Endothelial cell of umbilical vein (primary cell): ENCODE results near the gene KCNMA1. TPM values are rescaled to one million over a fixed set of nuclear protein-coding genes. Genes with fewer than 3 reads are reported as not detected.

Experiments
- BruUV-seq: library from RNA; stranded (reverse); fragments of 400-500 nt; replicated peaks from 2 replicates; lab custom pipeline; 2021; lab: Mats Ljungman, UMichigan
- CTCF ChIA-PET: fragments of 300-600, 350-600 bp; sonication (Branson Sonifier 250); formaldehyde crosslinking; loops from one replicate; lab custom pipeline; 2021; ENCODE audit warnings: antibody characterized with exemption, inconsistent platforms; lab: Charles Lee
- POLR2A ChIA-PET: fragments of 300-600, 350-600 bp; sonication (Branson Sonifier 250); formaldehyde crosslinking; loops from one replicate; lab custom pipeline; 2021; ENCODE audit warnings: antibody characterized with exemption, inconsistent platforms; lab: Charles Lee
- DNase-seq: peaks from one replicate; pipeline ENCODE4 v3.0.0-alpha.2; 2011; ENCODE audit warnings: low read depth, low spot score
- FAIRE-seq: peaks from 2 replicates; lab custom pipeline; 2011; peaks lifted over from hg19 to GRCh38; lab: Jason Lieb, UNC
- H2AFZ ChIP-seq: 2 replicates; pipeline ENCODE4 v1.6.0; 2012; ENCODE audit warnings: low read depth, low read length, control low read depth, inconsistent platforms
- H3K27ac ChIP-seq: 2 replicates; pipeline ENCODE4 v1.5.1; 2011; ENCODE audit warnings: low read depth, mild to moderate bottlenecking, control low read depth, low read length, moderate library complexity; ENCODE audit not compliant: insufficient read depth
- H3K27me3 ChIP-seq, 2 experiments: 2 replicates each; pipeline versions ENCODE4 v1.6.0 to v1.6.1; 2011; ENCODE audit warnings: low read length in 2 of 2, mixed read lengths in 1 of 2; ENCODE audit not compliant: control insufficient read depth in 2 of 2, insufficient read depth in 2 of 2
- H3K36me3 ChIP-seq, 2 experiments: 2 replicates in 1 of 2; 3 replicates in 1 of 2; pipeline ENCODE4 v1.5.1; 2011; ENCODE audit warnings: low read length in 2 of 2, mild to moderate bottlenecking in 1 of 2, moderate library complexity in 1 of 2; ENCODE audit not compliant: control insufficient read depth in 2 of 2, insufficient read depth in 2 of 2; ENCODE audit errors: extremely low read depth in 1 of 2
- H3K4me1 ChIP-seq: 3 replicates; pipeline ENCODE4 v1.5.1; 2011; ENCODE audit warnings: mild to moderate bottlenecking, low read length; ENCODE audit not compliant: control insufficient read depth, insufficient read depth; ENCODE audit errors: extremely low read depth
- H3K4me2 ChIP-seq: 2 replicates; pipeline ENCODE4 v1.6.1; 2011; ENCODE audit warnings: low read length, control low read depth, mixed read lengths; ENCODE audit not compliant: insufficient read depth
- H3K4me3 ChIP-seq, 3 experiments: fragments of 200-600 bp in 1 of 3; sonication (generic), shearing (Covaris generic) in 1 of 3; replicated peaks in 1 of 3; 2 replicates each; pipeline ENCODE4 v1.5.1; 2011 to 2016; ENCODE audit warnings: control low read depth in 3 of 3, low read length in 3 of 3, mild to moderate bottlenecking in 2 of 3, inconsistent platforms in 1 of 3, low read depth in 1 of 3, moderate library complexity in 1 of 3; ENCODE audit not compliant: insufficient read depth in 1 of 3
- H3K79me2 ChIP-seq: 2 replicates; pipeline ENCODE4 v1.6.0; 2012; ENCODE audit warnings: low read length, inconsistent platforms; ENCODE audit not compliant: control insufficient read depth, insufficient read depth
- H3K9ac ChIP-seq: replicated peaks from 2 replicates; pipeline ENCODE3; 2011; ENCODE audit warnings: low read length, control low read depth; ENCODE audit not compliant: insufficient read depth; ENCODE audit errors: extremely low read depth
- H3K9me1 ChIP-seq: replicated peaks from 3 replicates; pipeline ENCODE4 v1.6.0; 2011; ENCODE audit warnings: mild to moderate bottlenecking, low read length; ENCODE audit not compliant: control insufficient read depth, insufficient read depth; ENCODE audit errors: extremely low read depth
- H3K9me3 ChIP-seq: replicated peaks from 2 replicates; pipeline ENCODE4 v1.5.1; 2012; ENCODE audit warnings: low read length, inconsistent platforms; ENCODE audit not compliant: control insufficient read depth, insufficient read depth
- H4K20me1 ChIP-seq: replicated peaks from 2 replicates; pipeline ENCODE3; 2011; ENCODE audit warnings: mild to moderate bottlenecking, low read length; ENCODE audit not compliant: control insufficient read depth, insufficient read depth; ENCODE audit errors: extremely low read depth
- CTCF ChIP-seq, 2 donors: IDR thresholded peaks; 1 replicate in 1 of 2; 2 replicates in 1 of 2; pipeline ENCODE4 v1.5.1; 2011; ENCODE audit warnings: low read length in 2 of 2, mild to moderate bottlenecking in 2 of 2, moderate library complexity in 2 of 2, control low read depth in 1 of 2, inconsistent platforms in 1 of 2, low read depth in 1 of 2; ENCODE audit not compliant: insufficient read depth in 1 of 2; ENCODE audit errors: extremely low read depth in 1 of 2
- EZH2 ChIP-seq: IDR thresholded peaks from 2 replicates; pipeline ENCODE4 v1.6.1; 2012; ENCODE audit warnings: borderline replicate concordance, low read depth, mild to moderate bottlenecking, moderate library complexity, low read length, inconsistent platforms; ENCODE audit not compliant: severe bottlenecking
- FOS ChIP-seq: IDR thresholded peaks from 2 replicates; pipeline ENCODE4 v1.6.1; 2011; ENCODE audit warnings: mild to moderate bottlenecking, low read length, moderate library complexity, borderline replicate concordance; ENCODE audit not compliant: insufficient read depth
- GATA2 ChIP-seq: IDR thresholded peaks from 2 replicates; pipeline ENCODE4 v1.7.0; 2011; ENCODE audit warnings: low read depth, mild to moderate bottlenecking, moderate library complexity, mixed read lengths, low read length; ENCODE audit not compliant: insufficient read length, insufficient read depth
- JUN ChIP-seq: IDR thresholded peaks from 2 replicates; pipeline ENCODE4 v1.6.1; 2011; ENCODE audit warnings: borderline replicate concordance, low read depth; ENCODE audit not compliant: insufficient read length, insufficient read depth
- MAX ChIP-seq: IDR thresholded peaks from 2 replicates; pipeline ENCODE4 v1.6.1; 2011; ENCODE audit not compliant: insufficient read depth, insufficient read length
- MYC ChIP-seq: IDR thresholded peaks from one replicate; pipeline ENCODE4 v1.6.1; 2011; ENCODE audit warnings: mild to moderate bottlenecking, low read depth, low read length
- POLR2A ChIP-seq: IDR thresholded peaks from 2 replicates; pipeline ENCODE4 v1.6.1; 2012; ENCODE audit warnings: low read depth, mild to moderate bottlenecking, control low read depth, low read length
- POLR2AphosphoS5 ChIP-seq: IDR thresholded peaks from 2 replicates; pipeline ENCODE4 v1.6.1; 2012; ENCODE audit warnings: low read depth, mild to moderate bottlenecking, control low read depth, low read length, moderate library complexity; ENCODE audit not compliant: insufficient read depth
- dilution Hi-C: fragments of 300-500 bp; cut with MboI; formaldehyde crosslinking; loops from one replicate; pipeline ENCODE4 v1.15.0; 2019; ENCODE audit warnings: low sequenced_read_pairs; ENCODE audit not compliant: extremely low pct_ligation_motif_present
- intact Hi-C: fragments of 100-400 bp; cut with micrococcal nuclease; formaldehyde crosslinking; loops from one replicate; pipeline ENCODE4 v1.10.0; 2022
- polyA plus RNA-seq, 4 experiments: library from polyadenylated mRNA; depleted of rRNA in 3 of 4; stranded (reverse) in 3 of 4; unstranded in 1 of 4; fragments of >200 nt; gene quantifications; 2 replicates each; pipeline versions ENCODE4 v1.2.1 to v1.2.3, GENCODE V29; 2011 to 2012; ENCODE audit warnings: missing spikeins in 1 of 4
- total RNA-seq: library from RNA; stranded (reverse); gene quantifications from 2 replicates; pipeline ENCODE4 v1.2.3, GENCODE V29; 2021

KCNMA1 gene
- total and polyA plus RNA-seq, 2 donors (not counting 3 experiments of a cell fraction or from before 2014, with no cell fraction given): 0.10 to 0.82 TPM

GRCh38 chr10:77256346-77256745, 381.3 kb downstream of the KCNMA1 start:
- intact Hi-C loops: no loop called here

More at GRCh38 chr10:77256346-77256745, 381.3 kb downstream of the KCNMA1 start:
- Histone ChIP-seq H4K20me1 (no peaks in the 10 kb centered on the region), H3K36me3 (no peaks in the 10 kb centered on the region), H3K4me1 (no peaks in the 10 kb centered on the region), H2AFZ (no peak overlapping the region), H3K27ac (no peak overlapping the region), H3K4me2 (no peak overlapping the region), H3K27me3 (no peaks in the 10 kb centered on the region), H3K9ac (no peak overlapping the region), H3K79me2 (no peaks in the 10 kb centered on the region), H3K9me1 (no peaks in the 10 kb centered on the region), H3K9me3 (no peaks in the 10 kb centered on the region), H3K4me3 (no peak overlapping the region)
- dilution Hi-C loops: no loop called here
- DNase-seq (no peak), FAIRE-seq (no peak)
- POLR2A ChIA-PET: no interaction called here
- BruUV-seq: no TSS peak
- CTCF ChIA-PET: interaction anchor here (0.8 to 2.0 kb wide), 3 partner anchors 82 to 500 kb away, joined by 3 to 9 read pairs (median 5); no protein-coding TSS in a partner anchor
- no peak for TF ChIP-seq FOS
- no peak for TF ChIP-seq GATA2
- no peak for TF ChIP-seq JUN
- no peak for TF ChIP-seq POLR2AphosphoS5
- TF ChIP-seq MAX: no peak
- TF ChIP-seq POLR2A: no peak
- TF ChIP-seq MYC: no peak
- TF ChIP-seq EZH2: no peak
- TF ChIP-seq CTCF (IDR thresholded peaks at IDR 0.05; ENCODE audit: extremely low read depth in 1 of 2, insufficient read depth in 1 of 2, low read depth in 1 of 2, low read length in 2 of 2): no peak
